HG03108 (cell line): Measurements from ENCODE around the gene YDJC.
"Not testable (repeated sequence)": the region's sequence is repeated elsewhere in the genome, so short reads cannot be mapped to it uniquely, and the experiment has no call there.

ENCODE experiments used
- ATAC-seq: cut with Tn5 transposase; IDR thresholded peaks from one replicate; pipeline ENCODE4 v1.9.1; 2021; ENCODE audit warnings: moderate library complexity; ENCODE audit not compliant: unreplicated experiment

The YDJC gene

GRCh38 chr22:21629255-21630149, at the start of gene YDJC:
YDJC (minus strand) TSS chr22:21630022; CDS start chr22:21630014, 8 bp downstream.
- peak; percentile 77 for ATAC-seq

GRCh38 chr22:21679383-21679782, 49.6 kb upstream of the YDJC start:
- ATAC-seq, result no peak

- not testable (repeated sequence) for ATAC-seq
These were observed 49.0 kb upstream of the YDJC start for GRCh38 chr22:21678842-21679241.

GRCh38 chr22:21677606-21678443, 48.0 kb upstream of the YDJC start:
- ATAC-seq, result no peak

GRCh38 chr22:21674638-21675245, 44.9 kb upstream of the YDJC start:
- no peak for ATAC-seq

GRCh38 chr22:21673534-21674321, 43.9 kb upstream of the YDJC start:
- ATAC-seq, result no peak

- no peak for ATAC-seq
These were observed 42.3 kb upstream of the YDJC start for GRCh38 chr22:21672107-21672629.

- no peak for ATAC-seq
These were observed 39.2 kb upstream of the YDJC start for GRCh38 chr22:21669026-21669425.

GRCh38 chr22:21666786-21667185, 37.0 kb upstream of the YDJC start:
- ATAC-seq, result no peak

- no peak for ATAC-seq
These were observed 35.4 kb upstream of the YDJC start for GRCh38 chr22:21665047-21665851.

GRCh38 chr22:21663738-21664137, 33.9 kb upstream of the YDJC start:
- no peak for ATAC-seq

GRCh38 chr22:21661991-21662390, 32.2 kb upstream of the YDJC start:
- ATAC-seq, result no peak

GRCh38 chr22:21660904-21661303, 31.1 kb upstream of the YDJC start:
- ATAC-seq, result no peak

GRCh38 chr22:21659864-21660525, 30.2 kb upstream of the YDJC start:
- ATAC-seq, result no peak

GRCh38 chr22:21657360-21658032, 27.7 kb upstream of the YDJC start:
- peak; percentile 71 for ATAC-seq

GRCh38 chr22:21657020-21657359, 27.2 kb upstream of the YDJC start:
- ATAC-seq, result no peak

- ATAC-seq, result no peak
These were observed 23.0 kb upstream of the YDJC start for GRCh38 chr22:21652547-21653545.
